Activated CD4-positive, alpha-beta T cell treated with anti-CD3 and anti-CD28 coated beads, Interleukin-2, amount 50 U/mL, for 24 hours (primary cell): ENCODE measurements around the gene LIMK2.

Experiments
- DNase-seq, 2 donors: peaks; one replicate each; pipeline ENCODE4 v3.0.0-alpha.2; 2020; ENCODE audit warnings: low read depth in 1 of 2, low spot score in 1 of 2

The LIMK2 gene

GRCh38 chr22:31327806-31328543, 115.9 kb downstream of the LIMK2 start:
- DNase-seq = no peak

DNA sequence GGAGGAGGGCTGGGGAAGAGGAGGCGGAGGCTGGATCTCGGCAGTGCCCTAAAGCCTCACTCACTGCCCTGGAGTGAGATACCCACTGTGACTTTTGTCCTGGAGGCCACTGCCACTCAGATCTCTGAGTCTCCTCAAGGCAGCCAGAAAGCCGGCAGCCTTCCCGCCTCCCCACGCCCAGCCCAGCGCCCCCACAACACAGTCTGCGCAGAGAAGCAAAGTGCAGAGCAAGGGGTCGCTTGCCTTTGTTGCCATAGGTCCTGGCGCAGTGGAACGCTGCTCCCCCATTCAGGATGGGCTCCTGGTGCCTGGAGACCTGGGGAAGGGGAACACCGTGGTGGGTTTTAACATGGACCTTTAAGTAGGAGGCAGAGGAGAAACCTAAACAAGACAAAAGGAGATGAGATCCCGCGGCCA, 116.5 kb downstream of the LIMK2 start:
- DNase-seq = no peak

- no peak for DNase-seq
Measured at GRCh38 chr22:31329029-31329428, 116.9 kb downstream of the LIMK2 start.
